T-helper 2 cell treated with Interferon-gamma antibody and Interleukin-4, amounts not matched to agents 100 ng/mL and 5 ng/mL, for 36 hours (primary cell): ENCODE results near the gene GGA1. TPM values are rescaled to one million over a fixed set of nuclear protein-coding genes. Genes with fewer than 3 reads are reported as not detected.

ENCODE experiments used
- intact Hi-C: fragments of 100-400 bp; cut with micrococcal nuclease; formaldehyde crosslinking; loops from one replicate; pipeline ENCODE4 v1.15.1; 2023
- total RNA-seq: library from RNA; stranded (reverse); gene quantifications from 2 replicates; pipeline ENCODE4 v1.2.3, GENCODE V29; 2022

Gene GGA1
- total RNA-seq, 1 donor from 2014 or later: 62.7 TPM

GRCh38 chr22:37629928-37630327 lies 21.3 kb downstream of the GGA1 start:
- intact Hi-C loops: loop anchor here (10.0 kb wide), 2 partner anchors 115 to 175 kb away; partner anchors contain the start of gene GCAT

GRCh38 chr22:37630839-37631435 lies 22.3 kb downstream of the GGA1 start:
- intact Hi-C loops: loop anchor here (10.0 kb wide), 2 partner anchors 114 to 174 kb away; partner anchors contain the start of gene GCAT

GRCh38 chr22:37631448-37632173 lies 23.0 kb downstream of the GGA1 start:
- intact Hi-C loops: loop anchor here (10.0 kb wide), 2 partner anchors 113 to 173 kb away; partner anchors contain the start of gene GCAT

GRCh38 chr22:37632174-37633088 lies 23.8 kb downstream of the GGA1 start:
- intact Hi-C loops: loop anchor here (10.0 kb wide), 2 partner anchors 112 to 172 kb away; partner anchors contain the start of gene GCAT

GRCh38 chr22:37633089-37633624 lies 24.5 kb downstream of the GGA1 start:
- intact Hi-C loops: loop anchor here (10.0 kb wide), 2 partner anchors 112 to 172 kb away; partner anchors contain the start of gene GCAT

GRCh38 chr22:37633625-37634416 lies 25.2 kb downstream of the GGA1 start:
- intact Hi-C loops: loop anchor here (10.0 kb wide), 2 partner anchors 111 to 171 kb away; partner anchors contain the start of gene GCAT

GRCh38 chr22:37634417-37634924 lies 25.8 kb downstream of the GGA1 start:
- intact Hi-C loops: loop anchor here (10.0 kb wide), 2 partner anchors 110 to 170 kb away; partner anchors contain the start of gene GCAT

GRCh38 chr22:37635157-37635556 lies 26.5 kb downstream of the GGA1 start:
- intact Hi-C loops: loop anchor here (10.0 kb wide), 2 partner anchors 110 to 170 kb away; partner anchors contain the start of gene GCAT

GRCh38 chr22:37636186-37636948 lies 27.7 kb downstream of the GGA1 start:
- intact Hi-C loops: loop anchor here (2.0 to 10.0 kb wide), 3 partner anchors 14 to 168 kb away; partner anchors contain the start of gene GCAT

- intact Hi-C loops: loop anchor here (2.0 to 10.0 kb wide), 3 partner anchors 14 to 168 kb away; partner anchors contain the start of gene GCAT
Observed at GRCh38 chr22:37636949-37637273, 28.3 kb downstream of the GGA1 start.

- intact Hi-C loops: loop anchor here (2.0 to 10.0 kb wide), 3 partner anchors 30 to 166 kb away; partner anchors contain the start of genes GCAT and GGA1
Observed at GRCh38 chr22:37638391-37639069, 29.9 kb downstream of the GGA1 start.

GRCh38 chr22:37639070-37639760 lies 30.6 kb downstream of the GGA1 start, which contains the start of gene SH3BP1:
Gene SH3BP1 (plus strand): TSS chr22:37639669. CDS start chr22:37639788, 119 bp downstream.
- intact Hi-C loops: loop anchor here (2.0 to 10.0 kb wide), 3 partner anchors 30 to 166 kb away; partner anchors contain the start of genes GCAT and GGA1

- intact Hi-C loops: loop anchor here (2.0 to 10.0 kb wide), 3 partner anchors 31 to 165 kb away; partner anchors contain the start of genes GCAT and GGA1
Observed at GRCh38 chr22:37639771-37640590, 31.3 kb downstream of the GGA1 start.

- intact Hi-C loops: no loop called here
Observed at GRCh38 chr22:37640591-37641560, 32.2 kb downstream of the GGA1 start.

- intact Hi-C loops: no loop called here
Observed at GRCh38 chr22:37641561-37641949, 32.9 kb downstream of the GGA1 start.
